ENCODE results near the gene NMRAL1.

DNA sequence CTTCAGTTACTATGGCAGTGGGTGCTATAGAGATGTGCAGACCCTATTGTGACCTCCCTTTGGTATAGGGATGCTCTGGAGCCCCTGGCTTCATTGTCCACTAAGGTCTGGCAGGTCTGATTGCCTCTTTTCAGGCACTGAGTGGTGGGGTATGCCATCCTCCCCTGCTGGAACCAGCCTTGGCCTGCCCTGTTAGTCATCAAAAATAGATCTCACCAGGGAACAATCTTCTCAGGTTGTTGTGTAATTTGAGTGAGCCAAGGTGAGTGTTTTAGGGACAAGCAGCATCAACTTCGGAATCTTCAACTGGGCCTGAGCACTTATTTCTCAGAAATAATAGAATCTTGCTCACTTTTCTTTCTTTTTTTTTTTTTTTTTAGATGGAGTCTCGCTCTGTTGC lies 21.3 kb upstream of the NMRAL1 start:
- no peak for TF ChIP-seq CTCF (IDR thresholded peaks at IDR 0.05; ENCODE audit: poor library complexity, severe bottlenecking)
- TF ChIP-seq EZH2 (IDR thresholded peaks at IDR 0.05; ENCODE audit: borderline replicate concordance, insufficient read depth, low read length, poor library complexity, severe bottlenecking), result no peak
- no peak for TF ChIP-seq TAF1 (IDR thresholded peaks at IDR 0.05; ENCODE audit: low read depth)
- no peak for TF ChIP-seq POLR2AphosphoS5 (IDR thresholded peaks at IDR 0.05)
